GM12892 (cell line): ENCODE data around the gene MAX.

Experiments
- POLR2A ChIP-seq: IDR thresholded peaks from 2 replicates; pipeline ENCODE4 v1.6.1; 2011; ENCODE audit warnings: low read depth, low read length, control low read depth
- POLR2AphosphoS5 ChIP-seq: IDR thresholded peaks from 2 replicates; pipeline ENCODE4 v1.6.1; 2011; ENCODE audit warnings: low read depth, low read length, control low read depth
- TAF1 ChIP-seq: IDR thresholded peaks from 2 replicates; pipeline ENCODE4 v1.6.1; 2011; ENCODE audit warnings: low read depth, mild to moderate bottlenecking, control low read depth, low read length, borderline replicate concordance

DNA sequence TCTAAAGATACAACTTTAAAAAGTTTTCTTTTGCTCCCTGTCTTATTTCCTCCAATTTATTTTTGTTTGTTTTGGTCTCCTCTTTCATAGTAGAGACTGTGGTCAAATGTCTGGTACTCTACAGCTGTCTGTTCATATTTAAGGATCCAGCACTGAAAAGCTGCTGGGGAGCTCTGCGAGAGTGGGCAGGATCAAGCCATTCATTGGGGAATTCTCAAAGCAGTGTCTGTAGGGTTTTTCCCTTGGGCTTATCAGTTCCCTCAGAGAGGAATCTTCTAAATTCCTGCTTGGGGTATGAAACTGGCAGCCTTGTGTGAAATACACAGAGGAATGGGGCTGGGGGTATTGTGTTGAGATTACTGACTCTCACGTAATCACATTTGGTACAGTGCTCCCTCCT lies 63.4 kb downstream of the MAX start:
- TF ChIP-seq POLR2A (no peak), TAF1 (no peak), POLR2AphosphoS5 (no peak)
